Breast epithelium (tissue), 3 donors: ENCODE measurements around the gene RPS15A.

Experiments
- CTCF ChIP-seq, 3 donors: fragments of 450-650 bp; IDR thresholded peaks; one replicate each; pipeline ENCODE4 v1.5.1; 2016 to 2017; ENCODE audit warnings: antibody characterized with exemption in 3 of 3, mild to moderate bottlenecking in 3 of 3, moderate library complexity in 3 of 3
- POLR2A ChIP-seq: fragments of 450-650 bp; IDR thresholded peaks from one replicate; pipeline ENCODE4 v1.6.1; 2016; ENCODE audit warnings: antibody characterized with exemption, mild to moderate bottlenecking, moderate library complexity
- POLR2AphosphoS5 ChIP-seq, 3 donors: sonication (generic); formaldehyde crosslinking; IDR thresholded peaks; one replicate each; pipeline ENCODE4 v1.6.1; 2017; ENCODE audit warnings: antibody characterized with exemption in 3 of 3

DNA sequence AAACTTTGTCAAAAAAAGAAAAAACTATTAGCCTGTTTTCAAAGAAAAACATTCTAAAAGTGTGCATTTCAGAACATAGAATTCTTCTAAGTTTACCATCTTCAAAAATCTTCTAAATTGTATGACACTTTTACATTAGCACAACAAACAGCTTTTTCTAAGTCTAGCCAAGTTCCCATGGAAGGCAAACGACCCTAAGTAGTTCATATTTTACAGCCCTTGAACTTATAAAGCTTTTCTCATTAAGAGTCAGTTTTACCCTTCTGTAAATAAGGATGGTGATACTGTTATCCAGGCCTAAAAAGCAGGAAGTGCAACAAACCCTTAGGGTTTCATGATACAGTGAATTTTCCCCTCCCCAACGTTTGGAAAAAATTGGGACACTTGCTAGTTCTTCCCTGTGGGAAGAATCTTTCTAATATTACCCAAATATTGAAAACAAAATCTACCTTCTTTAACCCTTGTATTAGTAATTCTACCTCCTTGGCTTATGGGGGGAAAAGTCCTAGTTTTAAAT, 15.2 kb upstream of the RPS15A start:
- TF ChIP-seq CTCF (IDR thresholded peaks at IDR 0.05), result no peak
- TF ChIP-seq POLR2AphosphoS5 (IDR thresholded peaks at IDR 0.05), result no peak
- no peak for TF ChIP-seq POLR2A
